ENCODE results near the gene FMC1.

DNA sequence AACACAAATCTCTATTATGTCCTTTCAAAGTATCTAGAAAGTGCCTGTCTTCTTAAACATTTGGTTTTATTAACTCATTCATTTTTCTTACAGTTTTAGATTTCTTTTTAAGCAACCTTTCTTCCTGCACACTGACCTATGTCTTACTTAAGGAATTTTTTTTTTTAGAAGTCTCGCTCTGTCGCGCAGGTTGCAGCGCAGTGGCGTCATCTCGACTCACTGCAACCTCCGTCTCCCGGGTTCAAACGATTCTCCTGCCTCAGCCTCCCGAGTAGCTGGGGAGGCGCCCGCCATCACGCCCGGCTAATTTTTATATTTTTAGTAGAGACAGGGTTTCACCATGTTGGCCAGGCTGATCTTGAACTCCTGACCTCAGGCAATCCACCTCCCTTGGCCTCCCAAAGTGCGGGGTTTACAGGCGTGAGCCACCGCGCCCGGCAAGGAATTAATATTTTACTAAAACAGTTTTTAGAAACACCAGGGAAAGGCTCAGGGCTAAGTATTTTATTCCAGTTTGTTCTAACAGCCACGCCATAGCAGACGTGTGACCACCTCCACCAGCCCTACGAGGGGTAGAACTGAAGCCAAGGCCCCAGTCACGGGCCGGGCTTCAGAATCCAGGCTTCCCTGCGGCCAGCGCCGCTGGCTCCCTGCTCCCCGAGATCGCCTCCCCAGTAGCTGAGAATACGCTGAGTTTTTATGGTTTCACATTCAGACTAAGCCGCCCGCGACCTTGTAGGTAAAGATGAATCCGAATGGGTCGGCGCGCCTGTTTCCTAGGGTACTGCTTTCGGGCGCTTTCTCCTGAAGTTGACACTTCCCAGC, 17.6 kb downstream of the FMC1 start:
- no peak for TF ChIP-seq EZH2 (IDR thresholded peaks at IDR 0.05; ENCODE audit: insufficient read depth, poor library complexity, severe bottlenecking)
- TF ChIP-seq EZH2phosphoT487 (IDR thresholded peaks at IDR 0.05; ENCODE audit: insufficient read depth, low read depth), result no peak

All from GM23248 (cell line).